MM.1S (cell line): Measurements from ENCODE around the gene FASLG.

Experiments
- DNase-seq: peaks from one replicate; pipeline ENCODE4 v3.0.0-alpha.2; 2015
- H2AFZ ChIP-seq: fragments of 300-600 bp; sonication (generic); 2 replicates; pipeline ENCODE4 v1.6.0; 2016; ENCODE audit warnings: antibody characterized with exemption, low read length
- H3F3A ChIP-seq: fragments of 300-600 bp; sonication (generic); 2 replicates; pipeline ENCODE4 v1.6.1; 2016; ENCODE audit warnings: mild to moderate bottlenecking, antibody characterized with exemption, low read length, moderate library complexity, mixed read lengths; ENCODE audit not compliant: insufficient read depth
- H3K27ac ChIP-seq: fragments of 300-600 bp; sonication (generic); 2 replicates; pipeline ENCODE4 v1.5.1; 2016; ENCODE audit warnings: mild to moderate bottlenecking, low read length
- H3K27me3 ChIP-seq: fragments of 300-600 bp; sonication (generic); replicated peaks from 2 replicates; pipeline ENCODE4 v1.6.0; 2016; ENCODE audit warnings: low read length; ENCODE audit not compliant: insufficient read depth
- H3K36me3 ChIP-seq: fragments of 300-600 bp; sonication (generic); replicated peaks from 2 replicates; pipeline ENCODE4 v1.6.1; 2016; ENCODE audit warnings: mild to moderate bottlenecking, low read length, mixed read lengths; ENCODE audit not compliant: insufficient read depth
- H3K4me1 ChIP-seq: fragments of 300-600 bp; sonication (generic); 2 replicates; pipeline ENCODE4 v1.6.1; 2016; ENCODE audit warnings: low read length, mixed read lengths
- H3K4me2 ChIP-seq: fragments of 300-600 bp; sonication (generic); 2 replicates; pipeline ENCODE4 v1.6.0; 2016; ENCODE audit warnings: low read depth, low read length
- H3K4me3 ChIP-seq: fragments of 300-600 bp; sonication (generic); 2 replicates; pipeline ENCODE4 v1.5.1; 2016; ENCODE audit warnings: low read length, mixed read lengths
- H3K79me2 ChIP-seq: fragments of 300-600 bp; sonication (generic); 2 replicates; pipeline ENCODE4 v1.6.1; 2016; ENCODE audit warnings: mixed run types, low read length, mixed read lengths
- H3K9ac ChIP-seq: fragments of 300-600 bp; sonication (generic); 2 replicates; pipeline ENCODE4 v1.6.1; 2016; ENCODE audit warnings: low read length, mixed read lengths
- H3K9me2 ChIP-seq: fragments of 300-600 bp; sonication (generic); replicated peaks from 2 replicates; pipeline ENCODE4 v1.6.1; 2016; ENCODE audit warnings: mild to moderate bottlenecking, low read length, mixed read lengths; ENCODE audit not compliant: insufficient read depth
- H3K9me3 ChIP-seq: fragments of 300-600 bp; sonication (generic); replicated peaks from 2 replicates; pipeline ENCODE4 v1.6.1; 2016; ENCODE audit warnings: mild to moderate bottlenecking, low read length, mixed read lengths; ENCODE audit not compliant: insufficient read depth
- H4K20me1 ChIP-seq: fragments of 300-600 bp; sonication (generic); 2 replicates; pipeline ENCODE4 v1.6.1; 2016; ENCODE audit warnings: mild to moderate bottlenecking, low read length, moderate library complexity, mixed read lengths; ENCODE audit not compliant: insufficient read depth
- CTCF ChIP-seq: fragments of 300-600 bp; sonication (generic); IDR thresholded peaks from 2 replicates; pipeline ENCODE4 v1.5.1; 2016; ENCODE audit warnings: antibody characterized with exemption, low read length, mixed read lengths
- EZH2 ChIP-seq: fragments of 300-600 bp; sonication (generic); optimal IDR thresholded peaks from 2 replicates; pipeline ENCODE3; 2017; ENCODE audit warnings: low read depth, mild to moderate bottlenecking, antibody characterized with exemption, low read length, mixed read lengths
- EZH2phosphoT487 ChIP-seq: fragments of 300-600 bp; sonication (generic); IDR thresholded peaks from 2 replicates; pipeline ENCODE4 v1.6.1; 2018; ENCODE audit warnings: antibody characterized with exemption, low read length

The FASLG gene

GRCh38 chr1:172697534-172698002, 38.7 kb downstream of the FASLG start:
- no peak overlapping the region for H3K9ac ChIP-seq
- H4K20me1 ChIP-seq = no peaks in the 10 kb centered on the region
- H3K9me2 ChIP-seq = no peaks in the 10 kb centered on the region
- peak overlapping the region; percentile 23 for H3K4me2 ChIP-seq
- no peaks in the 10 kb centered on the region for H3K9me3 ChIP-seq
- H3K27me3 ChIP-seq = no peaks in the 10 kb centered on the region
- H3K4me1 ChIP-seq = peaks cover 44% of the 10 kb centered on the region
- H2AFZ ChIP-seq = peak overlapping the region; percentile 11; the same call in 1 of the 2 replicates
- no peaks in the 10 kb centered on the region for H3K36me3 ChIP-seq
- H3K27ac ChIP-seq = peak overlapping the region; percentile 53; the same call in 1 of the 2 replicates
- no peak for DNase-seq
- H3K4me3 ChIP-seq = no peak overlapping the region
- H3F3A ChIP-seq = peaks cover 22% of the 10 kb centered on the region
- no peaks in the 10 kb centered on the region for H3K79me2 ChIP-seq
- no peak for TF ChIP-seq CTCF
- no peak for TF ChIP-seq EZH2
- TF ChIP-seq EZH2phosphoT487 = no peak

DNA sequence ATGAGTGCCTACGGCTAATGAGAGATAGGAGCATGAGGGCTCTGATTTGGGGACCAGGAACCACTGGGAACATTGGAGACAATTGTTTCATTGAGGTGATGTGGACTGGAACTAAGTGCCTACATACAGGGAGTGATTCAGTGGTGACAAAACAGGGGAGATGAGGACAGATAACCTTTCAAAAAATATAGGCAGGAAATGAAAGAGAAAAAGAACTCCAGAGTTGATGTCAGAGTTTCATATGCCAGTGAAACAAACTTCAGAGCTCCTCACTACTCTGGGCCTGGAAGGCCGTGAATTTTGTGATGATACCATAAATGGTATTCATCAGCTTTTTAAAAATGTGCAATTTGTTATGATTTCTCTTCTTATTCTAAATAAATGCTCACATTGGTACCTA, 39.3 kb downstream of the FASLG start:
- H2AFZ ChIP-seq = no peak overlapping the region; the same call in 1 of the 2 replicates
- no peak overlapping the region for H3K9ac ChIP-seq
- TF ChIP-seq CTCF = no peak
- no peak for TF ChIP-seq EZH2
- TF ChIP-seq EZH2phosphoT487 = no peak
- DNase-seq = peak; percentile 25
- no peak overlapping the region for H3K4me3 ChIP-seq
- no peaks in the 10 kb centered on the region for H4K20me1 ChIP-seq
- H3K9me2 ChIP-seq = no peaks in the 10 kb centered on the region
- H3K9me3 ChIP-seq = no peaks in the 10 kb centered on the region
- no peaks in the 10 kb centered on the region for H3K36me3 ChIP-seq
- peak overlapping the region; percentile 53; the same call in 1 of the 2 replicates for H3K27ac ChIP-seq
- H3F3A ChIP-seq = peaks cover 22% of the 10 kb centered on the region
- no peaks in the 10 kb centered on the region for H3K27me3 ChIP-seq
- H3K79me2 ChIP-seq = no peaks in the 10 kb centered on the region
- peak overlapping the region; percentile 23 for H3K4me2 ChIP-seq
- peaks cover 44% of the 10 kb centered on the region for H3K4me1 ChIP-seq

DNA sequence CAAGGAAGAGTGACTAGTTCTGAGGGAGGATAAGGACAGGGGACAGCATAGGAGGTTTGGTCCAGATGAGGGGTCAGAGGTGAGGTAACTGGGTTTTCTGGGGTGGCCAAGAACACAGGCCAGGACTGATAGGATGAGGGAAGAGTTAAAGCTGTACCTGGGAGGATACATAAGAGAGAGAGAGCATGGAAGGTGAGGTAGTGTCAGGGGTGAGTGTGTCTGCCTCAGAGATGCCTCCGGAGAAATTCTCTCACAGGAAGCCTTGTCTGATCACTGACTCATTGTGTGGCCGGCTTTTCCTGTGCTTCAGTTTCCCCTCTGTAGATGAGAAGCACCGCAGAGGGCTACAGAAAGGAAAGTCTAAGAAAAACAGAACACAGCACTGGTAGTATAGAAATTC, 40.2 kb downstream of the FASLG start:
- no peak overlapping the region for H3K4me3 ChIP-seq
- no peaks in the 10 kb centered on the region for H3K79me2 ChIP-seq
- H3K4me1 ChIP-seq = peaks cover 44% of the 10 kb centered on the region
- H3K36me3 ChIP-seq = no peaks in the 10 kb centered on the region
- H3K9me3 ChIP-seq = no peaks in the 10 kb centered on the region
- peak; percentile 51 for DNase-seq
- H3K27ac ChIP-seq = peak overlapping the region; percentile 53; the same call in 1 of the 2 replicates
- peak overlapping the region; percentile 23; the same call in 1 of the 2 replicates for H3K4me2 ChIP-seq
- no peaks in the 10 kb centered on the region for H3K9me2 ChIP-seq
- H2AFZ ChIP-seq = peak overlapping the region; percentile 32
- no peaks in the 10 kb centered on the region for H3K27me3 ChIP-seq
- TF ChIP-seq EZH2 (no peak), CTCF (no peak), EZH2phosphoT487 (no peak)
- H3F3A ChIP-seq = peaks cover 22% of the 10 kb centered on the region
- H4K20me1 ChIP-seq = no peaks in the 10 kb centered on the region
- no peak overlapping the region for H3K9ac ChIP-seq
